Fibroblast of skin of left biceps (primary cell): Measurements from ENCODE around the gene HIVEP3.

Source experiments
- DNase-seq, 2 experiments: peaks; one replicate each; pipeline ENCODE4 v3.0.0-alpha.2; 2013; ENCODE audit warnings: low read depth in 2 of 2

The HIVEP3 gene

GRCh38 chr1:41499591-41499990, 419.1 kb downstream of the HIVEP3 start:
- no peak for DNase-seq

DNA sequence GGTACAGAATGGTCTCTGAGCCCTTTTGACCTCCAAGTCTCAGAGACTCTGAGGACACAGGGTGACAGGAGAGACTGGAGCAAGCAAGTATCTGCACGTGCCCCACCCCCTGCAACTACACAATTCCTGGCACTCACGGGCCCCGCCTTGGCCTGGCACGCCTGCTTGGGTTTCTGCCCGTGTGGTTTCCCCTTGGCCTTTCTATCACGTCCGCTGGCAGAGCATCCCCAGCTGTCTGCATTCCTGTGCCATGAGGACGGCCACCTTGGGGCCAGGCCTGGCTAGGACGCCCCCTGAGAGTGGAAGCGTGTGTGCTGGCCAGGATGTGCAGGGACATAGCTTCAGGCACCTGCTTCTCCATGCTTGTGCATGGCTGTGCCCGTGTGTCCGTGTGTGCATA, 419.9 kb downstream of the HIVEP3 start:
- DNase-seq = no peak

GRCh38 chr1:41498391-41498790, 420.3 kb downstream of the HIVEP3 start:
- no peak for DNase-seq

DNA sequence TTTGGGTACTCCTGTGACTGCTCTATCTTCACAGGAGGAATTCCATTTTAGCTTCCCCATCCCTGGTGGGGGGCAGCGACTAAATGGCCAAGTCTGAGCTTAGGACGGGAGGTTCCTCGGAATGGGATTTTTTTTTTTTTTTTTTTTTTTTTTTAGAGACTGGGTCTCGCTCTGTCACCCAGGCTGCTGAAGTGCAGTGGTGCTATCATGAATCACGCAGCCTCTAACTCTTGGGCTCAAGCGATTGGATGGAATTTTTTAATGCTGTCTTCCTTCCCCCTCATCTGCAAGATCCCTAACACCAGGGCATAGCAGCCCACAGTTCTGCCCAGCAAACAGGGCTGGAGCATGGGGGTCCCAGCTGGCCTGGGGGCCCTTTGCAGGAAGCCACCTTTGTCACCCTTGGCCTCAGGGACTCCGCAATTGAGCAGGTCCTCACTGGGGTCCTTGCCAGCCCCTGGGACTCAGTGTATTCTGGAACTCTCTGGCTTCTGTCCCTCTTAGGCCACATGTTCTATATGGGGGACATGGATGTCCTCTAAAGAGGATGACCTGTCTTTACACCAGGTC, 421.2 kb downstream of the HIVEP3 start:
- no peak for DNase-seq

DNA sequence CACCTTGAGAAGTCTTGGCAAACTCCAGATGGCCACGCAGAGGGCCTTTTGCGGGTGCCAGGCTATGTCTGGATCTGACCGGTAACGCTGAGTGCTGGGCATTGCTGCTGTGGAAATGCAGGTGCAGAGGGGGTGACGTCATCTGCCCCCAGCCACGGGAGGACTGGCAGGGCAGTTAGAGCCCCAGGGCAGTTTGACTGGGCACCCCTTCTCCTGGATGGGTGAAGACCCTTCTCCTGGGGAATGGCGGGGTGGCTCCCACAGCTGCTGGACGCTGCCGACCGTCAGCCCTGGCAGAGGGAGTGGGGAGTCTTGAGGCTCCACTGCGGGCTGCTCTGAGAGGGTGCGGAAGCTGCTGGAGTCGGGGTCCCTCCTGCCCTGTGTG, 421.7 kb downstream of the HIVEP3 start:
- DNase-seq = no peak

DNA sequence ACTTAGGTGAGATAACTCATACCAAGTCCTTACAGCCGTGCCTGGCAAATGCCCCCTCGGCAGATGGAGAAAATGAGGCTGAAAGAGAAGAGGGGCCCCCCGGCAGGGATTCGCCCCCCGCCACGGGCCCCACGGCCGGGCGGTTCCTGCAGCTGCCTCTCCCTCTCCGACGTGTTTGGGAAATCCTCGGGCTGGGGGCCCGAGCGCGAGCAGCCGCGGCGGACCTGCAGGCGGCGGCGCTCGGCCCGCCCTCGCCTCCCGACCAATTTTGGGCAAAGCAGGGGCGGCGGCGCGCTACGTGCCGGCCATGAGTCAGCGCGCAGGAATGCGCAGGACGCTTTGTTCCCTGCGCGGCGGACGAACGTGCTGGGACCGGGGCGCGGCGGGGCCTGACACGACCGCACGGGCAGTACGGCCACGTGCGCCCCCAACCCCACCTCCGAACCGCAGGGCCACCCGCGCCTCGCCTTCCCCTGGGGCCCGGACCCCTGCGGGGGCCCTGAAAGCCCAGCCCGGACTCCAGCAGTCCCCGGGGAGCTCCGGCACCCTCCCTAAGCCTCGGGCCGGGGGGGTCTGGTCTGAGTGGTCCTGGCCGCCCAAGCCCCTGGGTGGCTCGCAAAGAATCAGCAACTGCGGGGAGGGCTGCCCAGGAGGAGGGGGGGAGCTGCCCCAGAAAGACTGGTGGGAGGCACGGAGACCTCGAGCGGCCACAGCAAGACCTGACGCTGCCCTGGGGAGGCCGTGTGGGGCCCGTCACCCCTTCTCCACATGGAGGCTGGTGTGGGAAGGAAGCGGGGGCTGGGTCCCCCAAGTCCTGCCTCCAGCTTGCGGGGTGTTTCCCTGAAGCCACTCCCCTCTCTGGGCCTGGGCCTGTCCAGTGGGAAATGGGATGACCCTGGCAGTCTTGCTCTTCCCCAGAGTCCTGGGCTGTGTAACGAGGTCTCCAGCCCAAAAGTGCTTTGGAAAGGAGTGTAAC, 422.4 kb downstream of the HIVEP3 start:
- peak; percentile 79 to 80 for DNase-seq

DNA sequence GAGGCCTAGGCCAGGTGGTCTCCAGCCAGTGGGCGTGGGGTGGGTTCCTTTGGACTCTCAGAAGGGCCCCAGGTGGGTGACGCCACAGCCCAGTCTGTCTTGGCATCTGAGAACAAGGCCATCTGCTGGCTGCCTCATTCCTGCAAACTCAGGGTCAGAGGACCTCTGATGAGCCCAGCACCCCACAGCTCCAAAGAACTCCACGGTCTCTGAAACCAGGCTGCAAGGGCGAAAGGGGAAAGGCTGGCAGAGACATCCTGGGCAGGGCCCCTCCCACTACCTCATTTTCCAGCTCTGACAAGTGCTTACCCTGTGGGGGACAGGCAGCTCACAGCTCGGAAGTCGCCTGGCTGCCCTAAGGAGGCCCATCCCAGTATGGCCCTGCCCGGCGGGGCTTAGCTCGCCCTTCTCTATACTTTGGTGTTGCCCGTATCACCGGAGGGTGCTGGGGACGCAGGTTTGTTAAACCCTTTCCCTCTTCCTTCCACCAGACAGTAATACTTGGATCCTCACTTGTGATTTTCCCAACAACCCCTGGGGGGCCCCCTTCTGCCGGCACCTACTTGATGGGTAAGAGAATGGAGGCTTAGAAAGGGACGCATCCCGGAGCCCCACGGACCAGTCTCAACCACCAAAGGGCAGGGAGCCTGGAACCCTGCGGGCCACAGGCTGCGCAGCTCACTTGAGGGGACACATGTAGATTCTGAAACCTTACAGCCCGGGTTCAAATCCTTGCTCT, 423.3 kb downstream of the HIVEP3 start:
- DNase-seq = no peak

- DNase-seq = no peak
These were observed 424.1 kb downstream of the HIVEP3 start for GRCh38 chr1:41494351-41495209.

DNA sequence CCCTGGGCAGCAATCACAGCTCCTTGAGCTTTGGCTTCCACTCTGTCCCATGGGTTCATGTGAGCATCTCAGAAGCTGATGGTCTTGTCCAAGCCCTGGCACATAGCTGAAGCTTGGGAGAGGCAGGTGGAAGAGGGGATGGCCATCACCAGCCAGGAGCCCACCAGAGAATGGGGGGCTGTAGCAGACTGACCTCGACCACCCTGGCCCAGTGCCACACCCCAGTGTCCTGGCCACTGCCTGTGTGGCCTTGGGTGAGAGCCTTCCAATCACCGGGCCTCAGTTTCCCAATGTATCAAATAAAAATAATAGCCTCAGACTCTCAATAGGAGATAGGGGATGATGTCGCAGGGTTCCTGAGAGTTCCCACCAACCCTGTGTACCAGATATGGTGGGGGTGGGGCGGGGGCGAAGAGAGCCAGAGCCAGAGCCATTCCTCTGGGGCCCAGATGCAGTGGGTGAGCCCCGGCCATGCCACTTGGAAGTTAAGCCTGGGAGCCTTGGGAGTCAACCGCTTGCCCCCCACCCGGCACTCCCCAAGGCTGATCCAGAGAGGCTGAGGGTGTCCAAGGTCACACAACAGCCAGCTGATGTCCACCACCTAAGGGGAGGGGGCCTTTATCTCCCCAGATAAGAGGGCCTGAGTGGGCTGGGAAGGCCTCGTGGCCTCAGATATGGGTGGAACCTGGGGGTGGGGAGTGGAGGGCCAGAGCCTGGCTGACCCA, 424.9 kb downstream of the HIVEP3 start:
- no peak for DNase-seq

- DNase-seq = peak; percentile 57 to 65
These were observed 425.6 kb downstream of the HIVEP3 start for GRCh38 chr1:41493117-41493536.

- no peak for DNase-seq
These were observed 426.3 kb downstream of the HIVEP3 start for GRCh38 chr1:41492341-41492848.

DNA sequence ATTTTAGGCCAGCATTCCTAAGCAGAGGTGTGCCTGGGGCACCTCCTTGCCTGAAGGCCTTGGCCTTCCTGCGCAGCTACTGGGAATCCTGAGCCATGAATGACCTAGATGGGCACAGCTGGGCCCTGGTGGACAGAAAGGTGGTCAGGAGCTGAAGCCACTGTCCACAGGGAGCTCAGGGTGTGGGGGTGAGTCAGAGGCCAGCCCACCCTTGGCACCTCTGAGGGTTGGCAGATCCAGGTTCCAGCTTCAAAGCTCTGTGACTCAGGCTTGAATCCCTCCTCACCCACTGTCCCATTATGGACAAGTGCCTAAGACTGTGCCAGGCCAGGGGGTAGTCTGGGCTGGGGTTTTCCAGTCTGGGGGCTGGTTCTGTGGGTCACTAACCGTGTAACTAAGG, 427.8 kb downstream of the HIVEP3 start:
- no peak for DNase-seq

DNA sequence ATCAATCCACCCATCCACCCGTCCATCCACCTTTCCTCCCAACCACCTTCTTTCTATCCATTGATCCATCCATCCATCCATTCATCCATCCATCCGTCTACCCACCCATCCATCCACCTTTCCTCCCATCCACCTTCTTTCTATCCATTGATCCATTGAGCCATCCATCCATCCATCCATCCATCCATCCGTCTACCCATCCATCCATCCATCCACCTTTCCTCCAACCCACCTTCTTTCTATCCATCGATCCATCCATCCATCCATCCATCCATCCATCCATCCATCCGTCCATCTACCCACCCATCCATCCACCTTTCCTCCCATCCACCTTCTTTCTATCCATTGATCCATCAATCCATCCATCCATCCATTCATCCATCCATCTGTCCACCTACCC, 429.2 kb downstream of the HIVEP3 start:
- no peak for DNase-seq

DNA sequence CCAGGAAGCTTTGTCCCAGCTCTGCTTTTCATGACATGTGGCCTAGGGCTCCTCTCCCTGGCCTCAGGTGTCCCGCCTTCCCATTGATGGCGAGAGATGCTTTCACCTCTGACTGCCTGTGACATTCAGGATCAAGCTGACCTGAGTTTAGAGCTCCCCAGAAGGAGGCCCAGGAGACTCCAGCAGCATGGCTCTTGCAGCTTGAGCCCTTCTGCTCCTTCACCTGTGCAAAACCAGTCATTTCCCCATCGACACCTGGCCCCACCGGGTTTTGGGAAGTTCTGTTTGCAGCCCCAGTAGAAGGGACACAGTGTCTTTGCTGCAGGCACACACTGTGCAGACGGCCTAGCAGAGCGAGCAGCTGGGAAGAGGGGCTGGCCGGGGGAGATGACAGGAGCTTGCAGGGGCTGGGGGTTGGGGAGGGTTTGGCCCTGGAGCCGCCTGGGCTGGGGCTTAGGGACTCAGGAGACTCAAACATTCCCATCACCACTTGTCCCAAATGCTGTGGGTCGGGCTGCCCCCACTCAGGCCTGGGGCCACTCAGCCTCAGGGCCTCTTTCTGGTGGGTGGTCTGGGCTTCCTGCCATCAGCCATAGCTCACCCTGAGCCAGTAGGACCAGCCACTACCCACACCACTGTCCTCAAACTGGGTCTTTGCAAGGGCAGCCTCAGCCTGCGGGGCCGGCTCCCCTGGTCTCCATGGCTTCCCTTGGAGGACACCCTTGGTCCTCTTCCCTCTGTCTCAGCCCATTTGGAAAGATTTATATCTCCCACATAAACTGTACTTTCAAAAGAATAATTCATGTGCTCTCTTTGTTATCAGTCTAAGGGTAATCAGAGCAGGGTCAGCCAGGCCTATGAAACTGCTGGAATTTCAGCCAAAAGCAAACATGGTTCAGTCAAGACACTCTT, 430.4 kb downstream of the HIVEP3 start:
- no peak for DNase-seq

DNA sequence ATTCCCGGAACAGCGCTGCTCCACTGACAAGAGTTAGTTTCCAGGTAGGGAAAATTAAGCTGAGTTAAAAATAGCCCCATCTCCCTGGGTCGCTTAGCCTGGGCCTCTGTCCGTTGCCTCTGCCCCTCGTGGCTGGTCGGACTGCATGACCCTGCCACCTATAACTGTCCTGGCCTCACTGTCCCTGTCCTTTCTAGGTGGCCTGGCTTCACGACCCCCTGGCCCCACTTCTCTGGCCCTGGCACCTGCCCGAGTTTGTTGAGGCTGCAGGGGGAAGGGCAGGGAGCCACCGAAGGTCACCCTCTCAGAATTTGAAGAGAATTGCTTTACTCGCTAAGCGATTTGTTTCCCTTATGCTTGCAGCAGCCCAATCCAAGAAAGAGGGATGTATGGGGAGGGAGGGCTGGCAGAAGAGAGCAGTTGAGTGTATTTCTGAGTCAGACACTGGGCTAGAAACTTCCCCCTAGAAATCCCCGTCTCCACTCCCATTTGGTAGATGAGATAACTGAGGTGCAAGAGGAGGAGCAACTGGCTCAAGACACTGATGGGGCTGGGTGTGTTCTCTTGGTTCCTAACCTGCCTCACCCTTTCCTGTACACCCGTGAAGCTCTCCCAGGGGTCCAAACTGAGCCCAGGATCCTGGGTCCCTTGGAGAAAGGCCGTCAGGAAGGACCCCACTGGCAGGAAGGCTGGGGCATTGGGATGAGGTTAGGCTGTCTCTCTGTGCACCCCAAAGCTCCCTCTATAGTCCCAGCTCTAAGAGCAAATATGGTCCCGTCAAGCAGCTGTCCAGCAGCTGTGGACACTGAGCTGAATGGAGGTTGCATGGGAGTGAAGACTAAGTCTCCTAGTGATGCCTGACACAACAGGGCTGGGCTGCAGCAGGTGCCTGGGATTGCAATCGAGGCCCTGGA, 431.3 kb downstream of the HIVEP3 start:
- DNase-seq = no peak

DNA sequence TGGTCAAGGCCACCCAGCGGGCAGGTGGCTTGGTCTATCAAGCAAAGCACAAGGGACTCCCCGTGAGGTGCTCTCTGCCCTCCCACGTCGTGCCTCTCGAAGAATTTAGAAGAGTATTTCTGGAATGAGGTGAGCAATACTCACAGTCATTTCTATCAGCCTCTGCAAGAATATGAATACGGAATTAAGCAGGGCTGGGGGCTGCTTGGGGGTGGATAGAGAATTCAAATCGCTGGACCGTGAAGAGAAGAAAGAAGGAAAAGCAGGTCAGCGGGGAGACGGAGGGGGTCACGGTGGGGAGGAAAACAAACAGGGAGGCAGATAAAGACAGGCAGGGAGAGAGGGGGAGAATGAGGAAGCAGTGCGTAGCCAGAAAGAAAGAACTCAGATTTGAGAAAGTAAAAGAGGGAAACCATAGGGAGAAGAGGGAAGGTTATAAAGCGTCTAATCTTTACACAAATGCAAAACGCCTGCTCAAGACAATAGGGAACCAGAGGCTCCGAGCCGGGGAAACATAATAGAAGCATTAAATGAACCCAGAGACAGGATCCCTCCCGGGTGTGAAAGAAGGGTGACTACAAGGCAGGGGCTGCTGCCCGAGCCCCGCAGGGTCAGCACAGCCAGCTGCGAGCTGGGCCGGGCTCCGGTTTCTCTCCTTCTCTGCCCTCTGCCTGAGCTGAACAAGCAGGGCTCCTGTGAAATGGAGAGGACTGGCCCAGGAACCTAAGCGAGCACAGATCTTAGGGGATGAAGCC, 432.2 kb downstream of the HIVEP3 start:
- peak; percentile 40 to 54 for DNase-seq

DNA sequence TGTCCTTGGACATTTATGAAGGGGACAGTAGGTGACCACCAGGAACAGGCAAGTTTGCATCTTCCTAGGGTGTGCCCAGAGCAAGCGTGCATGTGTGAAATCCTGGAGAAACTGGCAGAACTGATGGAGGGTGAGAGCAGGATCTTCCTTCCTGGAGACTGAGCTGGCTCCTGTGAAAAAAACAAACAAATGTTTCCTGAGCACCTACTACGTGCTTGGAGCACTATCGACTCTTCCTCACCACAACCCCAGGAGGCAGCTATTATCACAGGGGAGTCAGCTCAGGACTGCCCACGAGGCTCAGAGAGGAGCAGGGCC, 432.7 kb downstream of the HIVEP3 start:
- DNase-seq = no peak

DNA sequence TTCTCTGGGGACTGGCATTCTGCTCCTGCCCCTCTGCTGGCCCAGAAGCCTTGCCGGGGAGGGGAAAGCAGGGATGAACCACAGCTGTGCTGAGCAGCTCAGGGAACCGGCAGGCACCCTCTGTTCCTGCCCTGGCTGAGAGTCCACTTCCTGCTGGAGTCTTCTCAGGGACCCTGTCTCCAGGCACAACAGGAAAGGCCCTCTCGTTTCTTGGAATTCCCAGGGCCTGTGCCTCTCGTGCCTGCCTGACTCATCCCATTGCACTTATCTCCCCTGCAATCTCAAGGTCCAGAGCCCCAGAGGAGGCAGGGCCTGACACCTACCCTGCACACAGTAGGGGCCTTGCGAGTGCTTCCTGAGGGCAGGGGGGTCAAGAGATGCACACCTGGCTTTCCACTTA, 433.1 kb downstream of the HIVEP3 start:
- DNase-seq = no peak
